Measurements from ENCODE around the gene LGALS4. TPM values are rescaled to one million over a fixed set of nuclear protein-coding genes. Genes with fewer than 3 reads are reported as not detected.
"Not testable (repeated sequence)": the region's sequence is repeated elsewhere in the genome, so short reads cannot be mapped to it uniquely, and the experiment has no call there.

Gene LGALS4
- total RNA-seq, 1 donor from 2014 or later = 0.32 TPM

GRCh38 chr19:38788478-38789243, 24.1 kb downstream of the LGALS4 start, which contains the start of gene LGALS7B:
TSS of gene LGALS7B (plus strand) at chr19:38789200. CDS start at chr19:38789227, 27 bp downstream.
- Mint-ChIP-seq H3K4me3 (ENCODE audit: unreplicated experiment) (no peak within 1 kb of the TSS), H3K36me3 (ENCODE audit: low read depth, unreplicated experiment) (no peaks in the 10 kb centered on the region), H3K4me1 (ENCODE audit: low read depth, unreplicated experiment) (peaks cover 4% of the 10 kb centered on the region), H3K27ac (ENCODE audit: unreplicated experiment) (no peak within 1 kb of the TSS), H3K9me3 (ENCODE audit: unreplicated experiment) (peaks cover 3% of the 10 kb centered on the region), H3K27me3 (ENCODE audit: low read depth, unreplicated experiment) (peaks cover 4% of the 10 kb centered on the region)
- no peaks in the 10 kb centered on the region for H3K9me3 ChIP-seq (ENCODE audit: insufficient read depth, low read depth, low read length)
- H3K27me3 ChIP-seq (ENCODE audit: insufficient read depth, low read length) = no peaks in the 10 kb centered on the region
- TF ChIP-seq CTCF (IDR thresholded peaks at IDR 0.05; ENCODE audit: insufficient read depth, low read depth, low read length) = no peak
- TF ChIP-seq EZH2 (IDR thresholded peaks at IDR 0.05; ENCODE audit: insufficient read depth, low read length) = no peak
- H3K4me3 ChIP-seq (ENCODE audit: insufficient read depth, low read depth, low read length) = no peak within 1 kb of the TSS
- H3K9ac ChIP-seq (ENCODE audit: low read length) = no peak within 1 kb of the TSS
- H3K79me2 ChIP-seq (ENCODE audit: insufficient read depth, low read length) = no peaks in the 10 kb centered on the region
- H3K4me2 ChIP-seq (ENCODE audit: low read length) = no peak within 1 kb of the TSS
- FAIRE-seq (no peak), DNase-seq (ENCODE audit: low read depth) (no peak)
- no peaks in the 10 kb centered on the region for H4K20me1 ChIP-seq (ENCODE audit: insufficient read depth, low read length)
- no peak within 1 kb of the TSS for H3K27ac ChIP-seq (ENCODE audit: low read depth, low read length)
- H2AFZ ChIP-seq (ENCODE audit: low read depth, low read length) = no peak within 1 kb of the TSS
- H3K36me3 ChIP-seq (ENCODE audit: insufficient read depth, low read length) = no peaks in the 10 kb centered on the region
- peaks cover 5% of the 10 kb centered on the region for H3K4me1 ChIP-seq (ENCODE audit: insufficient read depth, low read length)

- no peak for TF ChIP-seq CTCF (IDR thresholded peaks at IDR 0.05; ENCODE audit: insufficient read depth, low read depth, low read length)
- TF ChIP-seq EZH2 (IDR thresholded peaks at IDR 0.05; ENCODE audit: insufficient read depth, low read length) = no peak
- H3K36me3 Mint-ChIP-seq (ENCODE audit: low read depth, unreplicated experiment) = no peaks in the 10 kb centered on the region
- H3K4me2 ChIP-seq (ENCODE audit: low read length) = no peak overlapping the region
- no peaks in the 10 kb centered on the region for H3K4me1 ChIP-seq (ENCODE audit: insufficient read depth, low read length)
- H3K27me3 ChIP-seq (ENCODE audit: insufficient read depth, low read length) = peaks cover under 1% of the 10 kb centered on the region
- no peaks in the 10 kb centered on the region for H3K9me3 ChIP-seq (ENCODE audit: insufficient read depth, low read depth, low read length)
- H3K79me2 ChIP-seq (ENCODE audit: insufficient read depth, low read length) = no peaks in the 10 kb centered on the region
- no peak overlapping the region for H3K27ac ChIP-seq (ENCODE audit: low read depth, low read length)
- no peak overlapping the region for H3K4me3 Mint-ChIP-seq (ENCODE audit: unreplicated experiment)
- no peak overlapping the region for H3K9ac ChIP-seq (ENCODE audit: low read length)
- no peaks in the 10 kb centered on the region for H4K20me1 ChIP-seq (ENCODE audit: insufficient read depth, low read length)
- H3K4me3 ChIP-seq (ENCODE audit: insufficient read depth, low read depth, low read length) = no peak overlapping the region
- DNase-seq (ENCODE audit: low read depth) = no peak
- no peaks in the 10 kb centered on the region for H3K36me3 ChIP-seq (ENCODE audit: insufficient read depth, low read length)
- H3K4me1 Mint-ChIP-seq (ENCODE audit: low read depth, unreplicated experiment) = no peaks in the 10 kb centered on the region
- H3K27ac Mint-ChIP-seq (ENCODE audit: unreplicated experiment) = no peak overlapping the region
- H2AFZ ChIP-seq (ENCODE audit: low read depth, low read length) = no peak overlapping the region
- no peak for FAIRE-seq
- peaks cover 4% of the 10 kb centered on the region for H3K27me3 Mint-ChIP-seq (ENCODE audit: low read depth, unreplicated experiment)
- H3K9me3 Mint-ChIP-seq (ENCODE audit: unreplicated experiment) = peaks cover 3% of the 10 kb centered on the region
Measured at GRCh38 chr19:38786572-38787265, 26.0 kb downstream of the LGALS4 start.

- H3K4me2 ChIP-seq (ENCODE audit: low read length); H3K9ac ChIP-seq (ENCODE audit: low read length); FAIRE-seq; H3K36me3 Mint-ChIP-seq (ENCODE audit: low read depth, unreplicated experiment); H3K27ac ChIP-seq (ENCODE audit: low read depth, low read length); H3K79me2 ChIP-seq (ENCODE audit: insufficient read depth, low read length); H2AFZ ChIP-seq (ENCODE audit: low read depth, low read length); H3K27me3 ChIP-seq (ENCODE audit: insufficient read depth, low read length); H3K4me3 ChIP-seq (ENCODE audit: insufficient read depth, low read depth, low read length); H3K9me3 Mint-ChIP-seq (ENCODE audit: unreplicated experiment); H3K27ac Mint-ChIP-seq (ENCODE audit: unreplicated experiment); H3K36me3 ChIP-seq (ENCODE audit: insufficient read depth, low read length); H4K20me1 ChIP-seq (ENCODE audit: insufficient read depth, low read length); H3K4me1 ChIP-seq (ENCODE audit: insufficient read depth, low read length); H3K9me3 ChIP-seq (ENCODE audit: insufficient read depth, low read depth, low read length); H3K4me1 Mint-ChIP-seq (ENCODE audit: low read depth, unreplicated experiment); H3K4me3 Mint-ChIP-seq (ENCODE audit: unreplicated experiment); DNase-seq (ENCODE audit: low read depth): not testable (repeated sequence)
- H3K27me3 Mint-ChIP-seq (ENCODE audit: low read depth, unreplicated experiment) = peaks cover 10% of the 10 kb centered on the region
Measured at GRCh38 chr19:38786061-38786460, 26.7 kb downstream of the LGALS4 start.
